GM10266 (cell line): ENCODE measurements around the gene TSPAN4.
A peak's percentile ranks its signal among the peaks of the same experiment; 100 is the strongest.

Experiments used
- DNase-seq: peaks from one replicate; pipeline ENCODE4 v3.0.0; 2012; ENCODE audit errors: extremely low spot score
- TF ChIP-seq, protein P1 (sequence below): IDR thresholded peaks from 2 replicates; pipeline ENCODE4 v1.5.1; 2012; ENCODE audit warnings: mild to moderate bottlenecking, low read depth; ENCODE audit not compliant: control insufficient read depth, insufficient read depth; ENCODE audit errors: missing control alignments

TSPAN4 gene

DNA sequence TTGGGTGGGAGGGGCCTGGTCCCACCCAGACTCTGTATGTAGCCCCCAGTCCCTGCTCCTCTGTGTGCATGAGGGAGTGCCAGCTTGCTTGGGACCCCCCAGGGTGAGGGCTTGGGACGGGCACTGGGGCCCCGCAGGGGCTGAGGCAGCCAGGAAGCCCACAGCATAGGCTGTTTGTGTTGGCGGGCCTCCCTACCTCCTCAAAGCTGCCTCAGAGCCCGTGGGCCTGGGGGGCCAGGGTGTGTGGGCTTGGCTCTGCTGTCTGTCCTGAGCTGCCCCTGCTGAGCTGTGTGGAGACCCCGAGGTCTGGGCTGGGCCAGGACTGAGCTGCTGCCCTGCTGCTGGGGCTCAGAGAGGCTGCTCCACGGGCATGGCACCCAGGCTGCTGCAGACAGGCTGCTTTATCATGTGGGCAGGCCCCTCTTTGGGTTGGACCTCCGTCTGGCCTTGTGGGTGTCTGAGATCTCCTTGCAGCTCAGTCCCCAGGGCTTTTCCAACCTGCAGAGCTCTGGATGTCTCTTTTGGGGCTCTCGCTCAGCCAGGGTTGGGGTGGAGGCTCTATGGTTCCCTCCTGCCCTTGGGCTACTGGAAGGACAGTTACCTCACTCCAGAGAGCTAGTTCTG lies 3.3 kb downstream of the TSPAN4 start:
- TF ChIP-seq, protein P1, sequence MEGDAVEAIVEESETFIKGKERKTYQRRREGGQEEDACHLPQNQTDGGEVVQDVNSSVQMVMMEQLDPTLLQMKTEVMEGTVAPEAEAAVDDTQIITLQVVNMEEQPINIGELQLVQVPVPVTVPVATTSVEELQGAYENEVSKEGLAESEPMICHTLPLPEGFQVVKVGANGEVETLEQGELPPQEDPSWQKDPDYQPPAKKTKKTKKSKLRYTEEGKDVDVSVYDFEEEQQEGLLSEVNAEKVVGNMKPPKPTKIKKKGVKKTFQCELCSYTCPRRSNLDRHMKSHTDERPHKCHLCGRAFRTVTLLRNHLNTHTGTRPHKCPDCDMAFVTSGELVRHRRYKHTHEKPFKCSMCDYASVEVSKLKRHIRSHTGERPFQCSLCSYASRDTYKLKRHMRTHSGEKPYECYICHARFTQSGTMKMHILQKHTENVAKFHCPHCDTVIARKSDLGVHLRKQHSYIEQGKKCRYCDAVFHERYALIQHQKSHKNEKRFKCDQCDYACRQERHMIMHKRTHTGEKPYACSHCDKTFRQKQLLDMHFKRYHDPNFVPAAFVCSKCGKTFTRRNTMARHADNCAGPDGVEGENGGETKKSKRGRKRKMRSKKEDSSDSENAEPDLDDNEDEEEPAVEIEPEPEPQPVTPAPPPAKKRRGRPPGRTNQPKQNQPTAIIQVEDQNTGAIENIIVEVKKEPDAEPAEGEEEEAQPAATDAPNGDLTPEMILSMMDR = no peak
- no peak for DNase-seq

DNA sequence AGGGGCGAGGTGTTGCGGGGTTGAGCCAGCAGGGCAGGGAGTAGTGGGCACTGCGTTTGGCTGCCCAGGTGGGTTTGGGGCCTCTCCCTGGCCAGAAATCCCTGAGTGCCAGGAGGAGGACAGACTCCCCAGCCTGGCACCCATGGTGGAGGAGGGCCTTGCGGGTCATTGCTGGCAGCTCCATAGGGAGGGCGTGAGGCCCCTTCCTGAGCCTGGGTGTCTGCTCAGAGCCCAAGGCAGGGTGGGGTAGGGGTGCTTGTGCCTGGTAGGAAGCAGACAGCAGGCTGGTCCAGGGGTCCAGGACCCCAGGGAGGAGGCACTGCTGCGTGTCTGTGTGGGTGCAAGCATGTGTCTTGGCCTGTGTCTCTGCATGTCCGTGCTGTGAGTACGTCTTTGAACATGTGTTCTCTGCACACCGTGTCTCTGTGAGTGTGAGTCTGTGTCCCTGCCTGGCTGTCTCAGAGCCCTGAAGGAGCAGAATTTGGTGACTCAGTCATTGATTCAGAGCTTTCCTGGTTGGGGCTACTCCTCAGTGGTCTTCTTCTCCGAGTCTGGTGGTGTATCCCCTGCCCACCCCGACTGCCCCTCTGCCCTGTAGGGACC lies 3.9 kb downstream of the TSPAN4 start:
- no peak for DNase-seq
- TF ChIP-seq, protein P1 = no peak

DNA sequence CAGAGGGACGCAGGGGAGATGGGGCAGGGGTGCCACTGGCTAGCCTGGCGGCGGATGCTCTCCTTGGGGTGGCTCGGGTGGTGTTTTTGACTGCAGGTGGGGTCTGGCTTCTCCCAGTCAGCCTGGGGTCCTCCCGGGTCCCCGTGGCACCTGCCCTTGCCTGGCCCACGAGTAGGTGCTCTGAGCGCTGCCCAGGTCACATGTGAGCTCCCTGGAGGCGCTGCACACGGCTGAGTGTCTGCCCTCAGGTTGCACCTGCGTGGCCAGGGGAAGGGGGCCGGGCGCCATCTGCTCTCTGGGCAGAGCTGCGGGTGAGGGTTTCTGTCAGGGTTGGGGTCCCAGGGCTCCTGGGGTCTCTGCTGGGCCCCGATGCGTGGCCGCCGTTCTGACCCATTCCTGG lies 5.2 kb downstream of the TSPAN4 start:
- TF ChIP-seq, protein P1 = no peak
- no peak for DNase-seq

DNA sequence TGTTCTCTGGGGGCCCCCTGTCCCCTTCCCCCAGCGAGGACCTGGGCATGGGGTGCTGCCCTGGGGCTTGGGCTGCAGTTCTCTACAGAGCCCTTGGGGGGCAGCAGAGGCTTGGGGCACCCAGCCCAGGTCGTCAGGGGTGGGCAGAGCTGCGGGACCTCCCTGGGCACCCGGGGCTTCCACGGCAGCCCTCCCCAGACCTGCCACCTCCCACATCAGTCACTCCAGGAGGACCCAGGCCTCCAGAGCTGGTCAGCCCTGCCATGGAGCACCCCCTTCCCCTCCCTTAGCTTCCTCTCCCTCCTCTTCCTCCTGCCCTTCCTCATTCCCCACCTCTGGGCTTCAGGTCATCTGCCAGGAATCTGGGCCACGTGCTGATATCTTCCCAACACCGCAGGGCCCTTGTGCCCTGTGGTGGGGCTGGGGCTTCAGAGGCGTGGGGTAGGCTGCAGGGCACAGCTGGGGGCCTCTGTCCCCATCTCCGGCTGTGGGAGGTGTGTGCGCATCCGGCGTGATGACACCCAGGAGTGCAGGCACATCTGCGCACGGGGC lies 5.8 kb downstream of the TSPAN4 start:
- TF ChIP-seq, protein P1 = peak; percentile 89
- DNase-seq = peak; percentile 92

DNA sequence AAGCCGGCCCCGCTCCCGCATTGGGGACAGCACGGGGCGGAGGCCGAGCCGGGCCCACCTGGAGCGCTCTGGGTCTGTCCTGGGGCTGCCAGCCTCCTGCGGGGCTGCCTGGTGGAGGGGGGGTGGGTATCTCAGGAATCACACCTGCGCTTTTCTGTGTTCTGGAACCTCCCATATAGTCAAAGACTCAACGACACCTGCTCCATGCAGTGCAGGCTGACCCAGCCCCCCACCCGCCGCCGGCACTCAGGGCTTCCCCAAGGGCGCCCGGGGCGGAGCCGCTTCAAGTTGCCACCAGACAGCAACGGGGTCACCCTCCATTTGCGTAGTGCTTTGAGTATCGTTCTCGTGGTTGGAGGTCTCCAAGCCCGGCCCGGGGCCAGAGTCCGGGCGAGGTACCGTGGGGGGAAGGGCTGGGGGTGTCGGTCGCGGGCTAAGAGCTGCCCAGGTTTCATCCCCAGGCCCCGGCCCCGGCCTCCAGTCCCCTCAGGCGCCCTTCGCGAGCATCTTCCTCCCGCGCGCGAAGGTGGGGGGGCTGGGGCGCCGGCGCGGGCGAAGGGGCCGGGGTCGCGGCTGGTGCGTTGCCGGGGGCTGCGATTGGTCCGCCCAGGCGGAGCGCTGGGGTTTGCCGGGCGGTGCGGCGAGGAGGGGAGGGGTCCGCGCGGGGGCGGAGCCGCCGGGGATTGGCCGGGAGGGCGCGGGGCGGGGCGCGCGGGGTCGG lies 6.6 kb downstream of the TSPAN4 start:
- TF ChIP-seq, protein P1 = no peak
- DNase-seq = peak; percentile 87

DNA sequence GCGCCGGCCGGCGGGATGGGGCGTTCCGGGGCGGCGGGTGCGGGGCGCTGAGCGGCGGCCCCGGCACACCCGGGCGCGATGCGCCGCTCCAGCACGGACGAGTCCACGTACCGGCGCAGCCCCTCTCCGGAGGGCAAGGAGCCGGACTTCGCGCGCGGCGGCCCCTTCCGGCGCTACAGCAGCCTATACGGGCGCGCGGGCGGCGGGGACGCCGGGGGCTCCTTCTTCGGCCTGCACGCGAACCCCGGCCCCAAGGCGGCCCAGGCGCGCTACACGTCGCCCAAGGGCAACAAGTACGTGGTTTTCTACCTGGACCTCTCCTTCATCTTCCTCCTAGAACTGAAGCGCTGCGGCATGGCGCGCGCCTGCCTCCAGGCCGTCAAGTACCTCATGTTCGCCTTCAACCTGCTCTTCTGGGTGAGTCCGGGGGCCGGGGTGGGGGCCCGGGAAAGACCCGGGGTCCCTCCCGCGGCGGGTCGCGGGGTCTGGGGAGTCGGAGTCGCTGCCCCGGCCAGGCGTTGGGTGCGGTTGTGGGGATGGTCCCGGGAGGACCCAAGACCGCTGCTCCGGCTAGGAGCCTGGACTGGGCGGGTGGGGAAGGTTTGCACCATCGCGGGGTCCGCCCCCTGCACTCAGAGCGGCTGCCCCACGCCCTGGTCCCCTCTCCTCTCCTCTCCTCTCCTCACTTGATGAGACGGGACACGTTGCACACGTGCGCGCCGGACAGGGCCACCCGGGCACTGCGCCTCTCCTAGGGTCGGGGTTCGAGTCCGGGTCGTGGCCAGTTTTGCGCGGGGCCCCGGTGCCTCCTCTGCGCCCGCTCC lies 7.5 kb downstream of the TSPAN4 start:
- TF ChIP-seq, protein P1 = no peak
- DNase-seq = no peak
